ENCODE measurements around the gene BBS5. TPM values are rescaled to one million over a fixed set of nuclear protein-coding genes. Genes with fewer than 3 reads are reported as not detected.

Gene BBS5
- total RNA-seq, 1 experiment from 2014 or later, result 0.55 TPM

- H3K4me1 ChIP-seq (ENCODE audit: insufficient read depth, low read length), result no peaks in the 10 kb centered on the region
- H4K8ac ChIP-seq (replicated peaks; ENCODE audit: insufficient read length, low read depth, low read length), result no peak overlapping the region
- no peak overlapping the region for H3K4me3 Mint-ChIP-seq
- no peaks in the 10 kb centered on the region; the same call in 1 of the 2 replicates for H3K27me3 Mint-ChIP-seq (ENCODE audit: low read depth)
- H2BK20ac ChIP-seq (ENCODE audit: low read depth, low read length, poor library complexity, severe bottlenecking), result no peak overlapping the region
- H3T11ph ChIP-seq (ENCODE audit: low read length), result no peak overlapping the region
- H2BK5ac ChIP-seq (ENCODE audit: insufficient read length, low read length), result no peak overlapping the region
- no peak overlapping the region for H3K27ac ChIP-seq (ENCODE audit: insufficient read length, low read depth, low read length)
- H3K79me1 ChIP-seq (ENCODE audit: insufficient read depth, low read depth, low read length, poor library complexity, severe bottlenecking), result no peaks in the 10 kb centered on the region
- H2BK12ac ChIP-seq (ENCODE audit: insufficient read length, low read depth, low read length), result no peak overlapping the region
- H4K20me1 ChIP-seq (ENCODE audit: control insufficient read depth, insufficient read depth, insufficient read length), result no peaks in the 10 kb centered on the region
- no peak overlapping the region for H3K23ac ChIP-seq (ENCODE audit: insufficient read length, low read depth, low read length)
- H3K36me3 Mint-ChIP-seq (ENCODE audit: insufficient read depth in 1 of 3, low read depth in 3 of 3), result peaks cover 0 to 4% (median 0%) of the 10 kb centered on the region in 3 experiments; a peak in 2 of 7 replicates
- H3K4ac ChIP-seq (ENCODE audit: low read depth, low read length), result no peak overlapping the region
- H3K27me3 ChIP-seq (ENCODE audit: insufficient read depth, low read length), result no peaks in the 10 kb centered on the region
- H3K9me3 Mint-ChIP-seq, result peaks cover 3 to 4% of the 10 kb centered on the region in 2 experiments; a peak in 4 of 5 replicates
- H2AK5ac ChIP-seq (ENCODE audit: insufficient read length, low read length), result no peak overlapping the region
- H3K4me2 ChIP-seq (ENCODE audit: insufficient read depth, insufficient read length, low read length), result no peak overlapping the region
- no peak overlapping the region for H3K56ac ChIP-seq (ENCODE audit: insufficient read length, low read depth, low read length)
- no peak overlapping the region for H3K9ac ChIP-seq (ENCODE audit: extremely low read depth, insufficient read length, low read length)
- H2BK120ac ChIP-seq (ENCODE audit: low read depth, low read length, poor library complexity, severe bottlenecking), result no peak overlapping the region
- no peak overlapping the region for H2AFZ ChIP-seq (ENCODE audit: low read length)
- no peaks in the 10 kb centered on the region for H3K9me3 ChIP-seq (ENCODE audit: control insufficient read depth, low read depth, low read length)
- H3K4me1 Mint-ChIP-seq, result no peaks in the 10 kb centered on the region
- no peak overlapping the region for H3K14ac ChIP-seq (ENCODE audit: insufficient read depth, low read length)
- H3K18ac ChIP-seq (ENCODE audit: insufficient read length, low read depth, low read length), result no peak overlapping the region
- H4K5ac ChIP-seq (ENCODE audit: insufficient read length, low read depth, low read length), result no peak overlapping the region
- H3K23me2 ChIP-seq (ENCODE audit: insufficient read length, low read depth, low read length, poor library complexity, severe bottlenecking), result no peaks in the 10 kb centered on the region
- H3K27ac Mint-ChIP-seq, result no peak overlapping the region
- H4K91ac ChIP-seq (ENCODE audit: insufficient read length, low read depth, low read length), result no peak overlapping the region
- no peak for TF ChIP-seq CTCF (conservative IDR thresholded peaks at IDR 0.05)
- no peaks in the 10 kb centered on the region for H3K79me2 ChIP-seq (ENCODE audit: insufficient read depth, low read length)
- no peak for DNase-seq
- H2BK15ac ChIP-seq (ENCODE audit: low read depth, low read length), result no peak overlapping the region
Measured at GRCh38 chr2:169490834-169491233, 11.5 kb downstream of the BBS5 start.
